PC-9 (cell line): Measurements from ENCODE around the gene CCL7. TPM values are rescaled to one million over a fixed set of nuclear protein-coding genes. Genes with fewer than 3 reads are reported as not detected.

Experiments used
- BruUV-seq: library from RNA; stranded (reverse); fragments of 400-500 nt; replicated peaks from 2 replicates; lab custom pipeline; 2021; lab: Mats Ljungman, UMichigan
- CTCF ChIA-PET: fragments of 300-600 bp; sonication (Branson Sonifier 250); formaldehyde crosslinking; loops from one replicate; lab custom pipeline; 2022; ENCODE audit warnings: antibody characterized with exemption; lab: Charles Lee
- POLR2A ChIA-PET: fragments of 300-600 bp; sonication (Branson Sonifier 250); formaldehyde crosslinking; loops from one replicate; lab custom pipeline; 2022; ENCODE audit warnings: antibody characterized with exemption; ENCODE audit not compliant: unreplicated experiment; lab: Charles Lee
- DNase-seq, 2 experiments: peaks; one replicate each; pipeline versions ENCODE4 v3.0.0 to v3.0.0-alpha.2; 2015 to 2022; ENCODE audit warnings: mixed read lengths in 1 of 2
- H2AFZ ChIP-seq: fragments of 200-600 bp; sonication (generic); 2 replicates; pipeline ENCODE4 v1.8.1; 2017; ENCODE audit warnings: antibody characterized with exemption
- H3F3A ChIP-seq: fragments of 200-600 bp; sonication (generic); 2 replicates; pipeline ENCODE4 v1.8.1; 2017; ENCODE audit warnings: antibody characterized with exemption, mild to moderate bottlenecking, low read depth; ENCODE audit not compliant: insufficient read depth
- H3K27ac ChIP-seq: fragments of 200-600 bp; sonication (generic); 2 replicates; pipeline ENCODE4 v1.6.1; 2016; ENCODE audit warnings: mixed run types
- H3K27me3 ChIP-seq: fragments of 200-600 bp; sonication (generic); 2 replicates; pipeline ENCODE4 v1.6.1; 2016; ENCODE audit warnings: low read depth, mixed run types; ENCODE audit not compliant: insufficient read depth
- H3K36me3 ChIP-seq: fragments of 200-600 bp; sonication (generic); 2 replicates; pipeline ENCODE4 v1.6.1; 2016; ENCODE audit warnings: low read depth, mixed run types
- H3K4me1 ChIP-seq: fragments of 200-600 bp; sonication (generic); replicated peaks from 2 replicates; pipeline ENCODE4 v1.6.1; 2016; ENCODE audit warnings: mixed run types; ENCODE audit not compliant: insufficient read depth
- H3K4me2 ChIP-seq: fragments of 200-600 bp; sonication (generic); 2 replicates; pipeline ENCODE4 v1.6.1; 2017; ENCODE audit warnings: mixed run types
- H3K4me3 ChIP-seq: fragments of 200-600 bp; sonication (generic); 2 replicates; pipeline ENCODE4 v1.6.1; 2016; ENCODE audit warnings: mixed run types
- H3K79me2 ChIP-seq: fragments of 200-600 bp; sonication (generic); 2 replicates; pipeline ENCODE4 v1.6.1; 2017; ENCODE audit warnings: low read depth, mixed run types
- H3K9me2 ChIP-seq: fragments of 200-600 bp; sonication (generic); 2 replicates; pipeline ENCODE4 v1.8.1; 2017; ENCODE audit warnings: mild to moderate bottlenecking; ENCODE audit not compliant: insufficient read depth
- H3K9me3 ChIP-seq: fragments of 200-600 bp; sonication (generic); 2 replicates; pipeline ENCODE4 v1.8.1; 2016; ENCODE audit warnings: low read depth; ENCODE audit not compliant: insufficient read depth
- H4K20me1 ChIP-seq: fragments of 200-600 bp; sonication (generic); 2 replicates; pipeline ENCODE4 v1.8.1; 2017; ENCODE audit not compliant: insufficient read depth
- CTCF ChIP-seq: fragments of 200-600 bp; sonication (generic); conservative IDR thresholded peaks from 2 replicates; pipeline ENCODE4 v1.6.1; 2017; ENCODE audit warnings: mixed run types, antibody characterized with exemption, mild to moderate bottlenecking, moderate library complexity
- EZH2 ChIP-seq: fragments of 200-600 bp; sonication (generic); IDR thresholded peaks from 2 replicates; pipeline ENCODE4 v1.8.0; 2017; ENCODE audit warnings: antibody characterized with exemption, low read depth
- intact Hi-C: fragments of 100-400 bp; cut with micrococcal nuclease; formaldehyde crosslinking; loops from one replicate; pipeline ENCODE4 v1.10.0; 2022; ENCODE audit not compliant: unreplicated experiment
- total RNA-seq: library from RNA; stranded (reverse); gene quantifications from 2 replicates; pipeline ENCODE4 v1.2.3, GENCODE V29; 2021

Gene CCL7
- total RNA-seq, 1 experiment from 2014 or later, result not detected

GRCh38 chr17:34301986-34302385 lies 32.0 kb downstream of the CCL7 start:
- no peak overlapping the region for H3K4me3 ChIP-seq
- intact Hi-C loops, result no loop called here
- H3K4me2 ChIP-seq, result no peak overlapping the region
- no peak for TF ChIP-seq CTCF
- TF ChIP-seq EZH2, result no peak
- no peak overlapping the region for H3K27ac ChIP-seq
- no peaks in the 10 kb centered on the region for H3K79me2 ChIP-seq
- POLR2A ChIA-PET, result no interaction called here
- H3K9me3 ChIP-seq, result no peaks in the 10 kb centered on the region
- CTCF ChIA-PET, result no interaction called here
- no TSS peak for BruUV-seq
- no peaks in the 10 kb centered on the region for H3F3A ChIP-seq
- DNase-seq, result no peak
- H3K36me3 ChIP-seq, result no peaks in the 10 kb centered on the region
- H4K20me1 ChIP-seq, result no peaks in the 10 kb centered on the region
- no peaks in the 10 kb centered on the region for H3K9me2 ChIP-seq
- H3K27me3 ChIP-seq, result peaks cover 40% of the 10 kb centered on the region
- H3K4me1 ChIP-seq, result no peaks in the 10 kb centered on the region
- H2AFZ ChIP-seq, result no peak overlapping the region

GRCh38 chr17:34302636-34303035 lies 32.6 kb downstream of the CCL7 start:
- Histone ChIP-seq H3K9me2 (no peaks in the 10 kb centered on the region), H3K27ac (no peak overlapping the region), H2AFZ (no peak overlapping the region), H3K4me1 (no peaks in the 10 kb centered on the region), H3K36me3 (no peaks in the 10 kb centered on the region), H3K4me2 (no peak overlapping the region), H4K20me1 (no peaks in the 10 kb centered on the region), H3F3A (no peaks in the 10 kb centered on the region), H3K79me2 (no peaks in the 10 kb centered on the region), H3K4me3 (no peak overlapping the region), H3K9me3 (no peaks in the 10 kb centered on the region), H3K27me3 (peaks cover 42% of the 10 kb centered on the region)
- no peak for DNase-seq
- intact Hi-C loops, result no loop called here
- TF ChIP-seq CTCF, result no peak
- no peak for TF ChIP-seq EZH2
- ChIA-PET CTCF (no interaction called here), POLR2A (no interaction called here)
- no TSS peak for BruUV-seq

GRCh38 chr17:34303606-34304005 lies 33.6 kb downstream of the CCL7 start:
- POLR2A ChIA-PET, result no interaction called here
- H3K27me3 ChIP-seq, result peaks cover 40% of the 10 kb centered on the region
- no peak overlapping the region for H3K4me3 ChIP-seq
- H3K27ac ChIP-seq, result no peak overlapping the region
- H3F3A ChIP-seq, result no peaks in the 10 kb centered on the region
- no peak overlapping the region for H2AFZ ChIP-seq
- no TSS peak for BruUV-seq
- DNase-seq, result no peak
- no peak overlapping the region for H3K4me2 ChIP-seq
- H3K36me3 ChIP-seq, result no peaks in the 10 kb centered on the region
- no peaks in the 10 kb centered on the region for H3K4me1 ChIP-seq
- TF ChIP-seq CTCF (no peak), EZH2 (no peak)
- no peaks in the 10 kb centered on the region for H3K79me2 ChIP-seq
- intact Hi-C loops, result no loop called here
- H4K20me1 ChIP-seq, result no peaks in the 10 kb centered on the region
- H3K9me2 ChIP-seq, result no peaks in the 10 kb centered on the region
- H3K9me3 ChIP-seq, result no peaks in the 10 kb centered on the region
- CTCF ChIA-PET, result no interaction called here
